GM19468 (cell line): ENCODE data around the gene SMOC1.

ENCODE experiments used
- ATAC-seq: cut with Tn5 transposase; IDR thresholded peaks from one replicate; pipeline ENCODE4 v1.9.1; 2021; ENCODE audit warnings: mild to moderate bottlenecking, moderate library complexity, moderate number of reproducible peaks; ENCODE audit not compliant: unreplicated experiment; ENCODE audit errors: extremely low read depth

The SMOC1 gene

GRCh38 chr14:69879175-69880043 is at the start of gene SMOC1:
TSS of gene SMOC1 (plus strand) at chr14:69879416. CDS start at chr14:69879679, 263 bp downstream.
- ATAC-seq: no peak

GRCh38 chr14:69838881-69839416 is 40.3 kb upstream of the SMOC1 start:
- ATAC-seq: no peak

- no peak for ATAC-seq
These were observed 39.6 kb upstream of the SMOC1 start for GRCh38 chr14:69839661-69840060.

- no peak for ATAC-seq
These were observed 37.6 kb upstream of the SMOC1 start for GRCh38 chr14:69841656-69842055.

- ATAC-seq: no peak
These were observed 36.4 kb upstream of the SMOC1 start for GRCh38 chr14:69842686-69843420.

GRCh38 chr14:69844171-69844570 is 35.0 kb upstream of the SMOC1 start:
- ATAC-seq: no peak

GRCh38 chr14:69845050-69845581 is 34.1 kb upstream of the SMOC1 start:
- no peak for ATAC-seq

GRCh38 chr14:69845787-69846186 is 33.4 kb upstream of the SMOC1 start:
- ATAC-seq: no peak

- ATAC-seq: no peak
These were observed 31.1 kb upstream of the SMOC1 start for GRCh38 chr14:69848156-69848555.

GRCh38 chr14:69848903-69849391 is 30.3 kb upstream of the SMOC1 start:
- ATAC-seq: no peak

- ATAC-seq: no peak
These were observed 29.0 kb upstream of the SMOC1 start for GRCh38 chr14:69850086-69850735.

- ATAC-seq: no peak
These were observed 28.5 kb upstream of the SMOC1 start for GRCh38 chr14:69850736-69851112.

- ATAC-seq: no peak
These were observed 26.5 kb upstream of the SMOC1 start for GRCh38 chr14:69852531-69853321.

GRCh38 chr14:69853774-69854173 is 25.4 kb upstream of the SMOC1 start:
- no peak for ATAC-seq

GRCh38 chr14:69854598-69854997 is 24.6 kb upstream of the SMOC1 start:
- ATAC-seq: no peak

- ATAC-seq: no peak
These were observed 23.9 kb upstream of the SMOC1 start for GRCh38 chr14:69855180-69855832.

GRCh38 chr14:69858801-69859200 is 20.4 kb upstream of the SMOC1 start:
- ATAC-seq: no peak

- no peak for ATAC-seq
These were observed 19.6 kb upstream of the SMOC1 start for GRCh38 chr14:69859591-69859990.

- no peak for ATAC-seq
These were observed 19.0 kb upstream of the SMOC1 start for GRCh38 chr14:69860221-69860620.
